HEK293 (cell line): Measurements from ENCODE around the gene SMURF2.
"Not testable (repeated sequence)": the region's sequence is repeated elsewhere in the genome, so short reads cannot be mapped to it uniquely, and the experiment has no call there.

Source experiments
- ZBTB8A ChIP-seq: fragments of 450-650 bp; formaldehyde crosslinking; IDR thresholded peaks from 2 replicates; pipeline ENCODE4 v1.5.1; 2016; ENCODE audit warnings: missing biosample characterization, missing genetic modification characterization
- ZNF114 ChIP-seq: fragments of 450-650 bp; formaldehyde crosslinking; IDR thresholded peaks from 2 replicates; pipeline ENCODE4 v1.5.0; 2017; ENCODE audit warnings: missing biosample characterization, missing genetic modification characterization
- ZNF121 ChIP-seq: fragments of 450-650 bp; formaldehyde crosslinking; IDR thresholded peaks from 2 replicates; pipeline ENCODE4 v1.5.1; 2016; ENCODE audit warnings: missing biosample characterization, missing genetic modification characterization
- ZNF16 ChIP-seq: fragments of 450-650 bp; formaldehyde crosslinking; IDR thresholded peaks from 2 replicates; pipeline ENCODE4 v1.5.1; 2016; ENCODE audit warnings: low read depth, missing biosample characterization, missing genetic modification characterization
- ZNF311 ChIP-seq: fragments of 450-650 bp; formaldehyde crosslinking; IDR thresholded peaks from 2 replicates; pipeline ENCODE4 v1.5.1; 2017; ENCODE audit warnings: missing biosample characterization, missing genetic modification characterization, borderline replicate concordance
- ZNF37A ChIP-seq: fragments of 450-650 bp; IDR thresholded peaks from 2 replicates; pipeline ENCODE4 v1.5.1; 2018; ENCODE audit warnings: missing biosample characterization, missing genetic modification characterization
- ZNF394 ChIP-seq: fragments of 450-650 bp; formaldehyde crosslinking; IDR thresholded peaks from 2 replicates; pipeline ENCODE4 v1.5.1; 2016; ENCODE audit warnings: missing biosample characterization, missing genetic modification characterization, mild to moderate bottlenecking, moderate library complexity, borderline replicate concordance
- ZNF626 ChIP-seq: fragments of 450-650 bp; sonication (Bioruptor Pico); formaldehyde crosslinking; IDR thresholded peaks from 2 replicates; pipeline ENCODE4 v1.5.1; 2018; ENCODE audit warnings: missing biosample characterization, missing genetic modification characterization, inconsistent platforms
- TF ChIP-seq, protein P1 (sequence below): fragments of 450-650 bp; formaldehyde crosslinking; IDR thresholded peaks from 2 replicates; pipeline ENCODE4 v1.5.1; 2016; ENCODE audit warnings: missing biosample characterization, missing genetic modification characterization
- TF ChIP-seq, protein P2 (sequence below): fragments of 450-650 bp; formaldehyde crosslinking; IDR thresholded peaks from 2 replicates; pipeline ENCODE4 v1.5.1; 2016; ENCODE audit warnings: missing biosample characterization, missing genetic modification characterization

DNA sequence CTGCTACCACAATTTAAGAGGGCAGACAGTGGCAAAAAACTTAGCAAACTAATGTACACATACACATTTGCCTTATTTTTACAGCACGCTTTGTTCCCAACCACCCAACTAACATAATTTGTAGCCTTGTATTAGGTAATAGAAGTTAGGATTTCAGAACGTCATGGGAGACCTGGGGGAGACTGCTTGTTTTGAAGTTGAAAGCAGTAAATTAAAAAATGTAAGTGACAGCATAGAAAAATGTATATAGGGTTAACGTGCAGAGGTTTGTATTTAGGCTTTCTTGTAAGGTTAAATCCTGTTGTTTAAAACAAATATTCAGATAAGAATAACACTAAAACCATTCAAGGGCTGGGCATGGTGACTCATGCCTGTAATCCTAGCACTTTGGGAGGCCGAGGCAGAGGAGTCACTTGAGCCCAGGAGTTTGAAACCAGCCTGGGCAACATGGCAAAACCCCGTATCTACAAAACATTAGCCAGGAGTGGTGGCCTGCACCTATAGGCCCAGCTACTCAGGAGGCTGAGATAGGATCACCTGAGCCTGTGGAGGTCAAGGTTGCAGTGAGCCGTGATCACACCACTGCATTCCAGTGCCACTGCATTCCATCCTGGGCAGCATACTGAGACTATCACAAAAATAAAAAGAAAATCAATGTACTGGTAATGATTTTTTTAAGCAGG lies 2.3 kb upstream of the SMURF2 start:
- TF ChIP-seq, protein P1, sequence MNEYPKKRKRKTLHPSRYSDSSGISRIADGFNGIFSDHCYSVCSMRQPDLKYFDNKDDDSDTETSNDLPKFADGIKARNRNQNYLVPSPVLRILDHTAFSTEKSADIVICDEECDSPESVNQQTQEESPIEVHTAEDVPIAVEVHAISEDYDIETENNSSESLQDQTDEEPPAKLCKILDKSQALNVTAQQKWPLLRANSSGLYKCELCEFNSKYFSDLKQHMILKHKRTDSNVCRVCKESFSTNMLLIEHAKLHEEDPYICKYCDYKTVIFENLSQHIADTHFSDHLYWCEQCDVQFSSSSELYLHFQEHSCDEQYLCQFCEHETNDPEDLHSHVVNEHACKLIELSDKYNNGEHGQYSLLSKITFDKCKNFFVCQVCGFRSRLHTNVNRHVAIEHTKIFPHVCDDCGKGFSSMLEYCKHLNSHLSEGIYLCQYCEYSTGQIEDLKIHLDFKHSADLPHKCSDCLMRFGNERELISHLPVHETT (tag by site-specific recombination), result not testable (repeated sequence)
- not testable (repeated sequence) for TF ChIP-seq ZNF394 (tag by site-specific recombination); ZNF311 (tag by site-specific recombination); ZNF37A; ZNF16; ZNF626; ZBTB8A (tag by site-specific recombination); ZNF114 (tag by site-specific recombination); ZNF121 (tag by site-specific recombination)
- TF ChIP-seq, protein P2, sequence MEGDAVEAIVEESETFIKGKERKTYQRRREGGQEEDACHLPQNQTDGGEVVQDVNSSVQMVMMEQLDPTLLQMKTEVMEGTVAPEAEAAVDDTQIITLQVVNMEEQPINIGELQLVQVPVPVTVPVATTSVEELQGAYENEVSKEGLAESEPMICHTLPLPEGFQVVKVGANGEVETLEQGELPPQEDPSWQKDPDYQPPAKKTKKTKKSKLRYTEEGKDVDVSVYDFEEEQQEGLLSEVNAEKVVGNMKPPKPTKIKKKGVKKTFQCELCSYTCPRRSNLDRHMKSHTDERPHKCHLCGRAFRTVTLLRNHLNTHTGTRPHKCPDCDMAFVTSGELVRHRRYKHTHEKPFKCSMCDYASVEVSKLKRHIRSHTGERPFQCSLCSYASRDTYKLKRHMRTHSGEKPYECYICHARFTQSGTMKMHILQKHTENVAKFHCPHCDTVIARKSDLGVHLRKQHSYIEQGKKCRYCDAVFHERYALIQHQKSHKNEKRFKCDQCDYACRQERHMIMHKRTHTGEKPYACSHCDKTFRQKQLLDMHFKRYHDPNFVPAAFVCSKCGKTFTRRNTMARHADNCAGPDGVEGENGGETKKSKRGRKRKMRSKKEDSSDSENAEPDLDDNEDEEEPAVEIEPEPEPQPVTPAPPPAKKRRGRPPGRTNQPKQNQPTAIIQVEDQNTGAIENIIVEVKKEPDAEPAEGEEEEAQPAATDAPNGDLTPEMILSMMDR (tag by site-specific recombination), result not testable (repeated sequence)
